ENCODE results near the gene TTC29. TPM values are rescaled to one million over a fixed set of nuclear protein-coding genes. Genes with fewer than 3 reads are reported as not detected.

Gene TTC29
- total and polyA plus RNA-seq, 2 donors (not counting 1 experiment from before 2014, with no cell fraction given), result 0.03 TPM; not detected in 1

DNA sequence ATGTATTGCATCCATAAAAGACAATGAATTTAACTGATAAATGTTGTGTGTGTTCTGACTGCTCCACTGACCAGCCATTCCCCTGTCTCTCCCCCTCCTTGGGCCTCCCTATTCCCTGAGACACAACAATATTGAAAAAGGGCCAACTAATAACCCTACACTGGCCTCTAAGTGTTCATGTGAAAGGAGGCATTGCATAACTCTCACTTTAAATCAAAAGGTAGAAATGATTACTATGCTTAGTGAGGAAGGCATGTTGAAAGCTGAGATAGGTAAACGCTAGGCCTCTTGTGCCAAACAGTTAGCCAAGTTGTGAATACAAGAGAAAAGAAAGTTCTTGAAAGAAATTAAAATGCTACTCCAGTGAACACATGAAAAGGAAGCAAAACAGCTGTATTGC, 154.2 kb downstream of the TTC29 start:
- Histone ChIP-seq H4K20me1 (ENCODE audit: control insufficient read depth, extremely low read depth, insufficient read depth, low read length) (no peaks in the 10 kb centered on the region), H3K27ac (ENCODE audit: insufficient read depth, low read length) (no peak overlapping the region), H2AFZ (ENCODE audit: low read length) (no peak overlapping the region), H3K4me2 (ENCODE audit: extremely low read depth, insufficient read depth, low read length) (no peak overlapping the region), H3K9me3 (ENCODE audit: control insufficient read depth, insufficient read depth, low read depth, low read length) (no peaks in the 10 kb centered on the region), H3K27me3 (ENCODE audit: control insufficient read depth, insufficient read depth, low read length) (no peaks in the 10 kb centered on the region), H3K4me3 (replicated peaks in 1 of 4; ENCODE audit: control extremely low read depth in 1 of 4, insufficient read depth in 1 of 4, low read depth in 3 of 4, low read length in 4 of 4) (no peak overlapping the region), H3K9ac (ENCODE audit: insufficient read depth, low read length) (no peak overlapping the region), H3K36me3 (ENCODE audit: control insufficient read depth, insufficient read depth, low read length) (no peaks in the 10 kb centered on the region), H3K4me1 (ENCODE audit: control insufficient read depth, extremely low read depth, insufficient read depth, low read length) (no peaks in the 10 kb centered on the region), H3K79me2 (ENCODE audit: control insufficient read depth, insufficient read depth, low read length) (no peaks in the 10 kb centered on the region)
- TF ChIP-seq, protein P1, sequence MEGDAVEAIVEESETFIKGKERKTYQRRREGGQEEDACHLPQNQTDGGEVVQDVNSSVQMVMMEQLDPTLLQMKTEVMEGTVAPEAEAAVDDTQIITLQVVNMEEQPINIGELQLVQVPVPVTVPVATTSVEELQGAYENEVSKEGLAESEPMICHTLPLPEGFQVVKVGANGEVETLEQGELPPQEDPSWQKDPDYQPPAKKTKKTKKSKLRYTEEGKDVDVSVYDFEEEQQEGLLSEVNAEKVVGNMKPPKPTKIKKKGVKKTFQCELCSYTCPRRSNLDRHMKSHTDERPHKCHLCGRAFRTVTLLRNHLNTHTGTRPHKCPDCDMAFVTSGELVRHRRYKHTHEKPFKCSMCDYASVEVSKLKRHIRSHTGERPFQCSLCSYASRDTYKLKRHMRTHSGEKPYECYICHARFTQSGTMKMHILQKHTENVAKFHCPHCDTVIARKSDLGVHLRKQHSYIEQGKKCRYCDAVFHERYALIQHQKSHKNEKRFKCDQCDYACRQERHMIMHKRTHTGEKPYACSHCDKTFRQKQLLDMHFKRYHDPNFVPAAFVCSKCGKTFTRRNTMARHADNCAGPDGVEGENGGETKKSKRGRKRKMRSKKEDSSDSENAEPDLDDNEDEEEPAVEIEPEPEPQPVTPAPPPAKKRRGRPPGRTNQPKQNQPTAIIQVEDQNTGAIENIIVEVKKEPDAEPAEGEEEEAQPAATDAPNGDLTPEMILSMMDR (conservative IDR thresholded peaks at IDR 0.05 in 1 of 2, IDR thresholded peaks at IDR 0.05 in 1 of 2; ENCODE audit: low read depth in 1 of 2, low read length in 2 of 2), result no peak
- no peak for TF ChIP-seq EZH2 (IDR thresholded peaks at IDR 0.05; ENCODE audit: low read length, missing control alignments)
- no peak for DNase-seq (ENCODE audit: low read depth in 2 of 2)

DNA sequence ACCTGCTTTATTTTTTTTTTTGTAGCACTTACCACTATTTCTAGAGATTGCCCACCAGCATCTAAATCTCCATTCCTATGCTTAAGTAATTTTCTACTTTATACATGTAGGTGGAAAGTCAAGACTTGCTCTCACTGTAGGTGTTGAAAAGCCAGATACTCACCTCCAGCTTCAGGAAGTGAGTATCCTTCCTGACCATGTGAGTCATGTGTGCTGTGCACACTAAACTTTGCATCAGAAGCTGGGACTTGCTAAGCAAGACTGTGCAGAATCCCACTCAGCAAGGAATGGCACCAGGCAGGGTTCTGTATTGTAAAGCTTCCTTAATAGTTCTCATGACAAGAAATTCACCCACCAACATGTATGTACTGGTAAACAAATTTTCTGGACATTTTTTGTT, 155.1 kb downstream of the TTC29 start:
- Histone ChIP-seq H3K9ac (ENCODE audit: insufficient read depth, low read length) (no peak overlapping the region), H4K20me1 (ENCODE audit: control insufficient read depth, extremely low read depth, insufficient read depth, low read length) (no peaks in the 10 kb centered on the region), H3K9me3 (ENCODE audit: control insufficient read depth, insufficient read depth, low read depth, low read length) (no peaks in the 10 kb centered on the region), H3K4me3 (replicated peaks in 1 of 4; ENCODE audit: control extremely low read depth in 1 of 4, insufficient read depth in 1 of 4, low read depth in 3 of 4, low read length in 4 of 4) (no peak overlapping the region), H3K4me2 (ENCODE audit: extremely low read depth, insufficient read depth, low read length) (no peak overlapping the region), H3K27me3 (ENCODE audit: control insufficient read depth, insufficient read depth, low read length) (no peaks in the 10 kb centered on the region), H3K27ac (ENCODE audit: insufficient read depth, low read length) (no peak overlapping the region), H3K79me2 (ENCODE audit: control insufficient read depth, insufficient read depth, low read length) (no peaks in the 10 kb centered on the region), H2AFZ (ENCODE audit: low read length) (no peak overlapping the region), H3K36me3 (ENCODE audit: control insufficient read depth, insufficient read depth, low read length) (no peaks in the 10 kb centered on the region), H3K4me1 (ENCODE audit: control insufficient read depth, extremely low read depth, insufficient read depth, low read length) (no peaks in the 10 kb centered on the region)
- no peak for TF ChIP-seq EZH2 (IDR thresholded peaks at IDR 0.05; ENCODE audit: low read length, missing control alignments)
- DNase-seq (ENCODE audit: low read depth in 2 of 2), result no peak

DNA sequence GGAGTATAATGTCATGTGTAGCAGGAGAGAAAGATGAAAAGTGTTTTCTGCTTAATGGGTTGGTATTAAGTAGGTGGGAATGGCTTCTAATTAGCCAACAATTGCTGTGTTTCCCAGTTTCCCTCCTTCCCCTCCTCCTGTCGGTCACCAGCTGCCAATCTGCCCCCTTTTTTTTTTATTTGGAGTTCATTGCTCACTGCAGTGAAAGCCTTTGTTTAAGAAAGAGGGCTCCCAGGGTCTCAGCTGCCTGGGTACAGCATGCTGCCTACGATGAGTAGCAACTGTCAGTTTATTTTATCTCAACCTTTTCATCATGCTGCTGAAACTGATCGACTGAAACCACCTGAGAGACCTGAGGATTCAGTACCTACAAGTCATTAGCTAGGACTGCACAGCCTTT, 157.9 kb downstream of the TTC29 start:
- TF ChIP-seq, protein P1 (conservative IDR thresholded peaks at IDR 0.05 in 1 of 2, IDR thresholded peaks at IDR 0.05 in 1 of 2; ENCODE audit: low read depth in 1 of 2, low read length in 2 of 2), result no peak
- TF ChIP-seq EZH2 (IDR thresholded peaks at IDR 0.05; ENCODE audit: low read length, missing control alignments), result no peak
- no peaks in the 10 kb centered on the region for H4K20me1 ChIP-seq (ENCODE audit: control insufficient read depth, extremely low read depth, insufficient read depth, low read length)
- H3K27ac ChIP-seq (ENCODE audit: insufficient read depth, low read length), result no peak overlapping the region
- H3K36me3 ChIP-seq (ENCODE audit: control insufficient read depth, insufficient read depth, low read length), result no peaks in the 10 kb centered on the region
- no peak overlapping the region for H3K9ac ChIP-seq (ENCODE audit: insufficient read depth, low read length)
- no peak overlapping the region for H2AFZ ChIP-seq (ENCODE audit: low read length)
- H3K27me3 ChIP-seq (ENCODE audit: control insufficient read depth, insufficient read depth, low read length), result no peaks in the 10 kb centered on the region
- DNase-seq (ENCODE audit: low read depth in 2 of 2), result no peak
- H3K4me3 ChIP-seq (replicated peaks in 1 of 4; ENCODE audit: control extremely low read depth in 1 of 4, insufficient read depth in 1 of 4, low read depth in 3 of 4, low read length in 4 of 4), result no peak overlapping the region
- no peaks in the 10 kb centered on the region for H3K79me2 ChIP-seq (ENCODE audit: control insufficient read depth, insufficient read depth, low read length)
- no peaks in the 10 kb centered on the region for H3K9me3 ChIP-seq (ENCODE audit: control insufficient read depth, insufficient read depth, low read depth, low read length)
- H3K4me2 ChIP-seq (ENCODE audit: extremely low read depth, insufficient read depth, low read length), result no peak overlapping the region
- no peaks in the 10 kb centered on the region for H3K4me1 ChIP-seq (ENCODE audit: control insufficient read depth, extremely low read depth, insufficient read depth, low read length)

Measured in fibroblast of lung (primary cell).